MM.1S (cell line): ENCODE measurements around the gene AVP.
"Not testable (repeated sequence)": the region's sequence is repeated elsewhere in the genome, so short reads cannot be mapped to it uniquely, and the experiment has no call there.

Experiments
- CTCF ChIP-seq: fragments of 300-600 bp; sonication (generic); IDR thresholded peaks from 2 replicates; pipeline ENCODE4 v1.5.1; 2016; ENCODE audit warnings: antibody characterized with exemption, low read length, mixed read lengths
- EZH2 ChIP-seq: fragments of 300-600 bp; sonication (generic); optimal IDR thresholded peaks from 2 replicates; pipeline ENCODE3; 2017; ENCODE audit warnings: low read depth, mild to moderate bottlenecking, antibody characterized with exemption, low read length, mixed read lengths
- EZH2phosphoT487 ChIP-seq: fragments of 300-600 bp; sonication (generic); IDR thresholded peaks from 2 replicates; pipeline ENCODE4 v1.6.1; 2018; ENCODE audit warnings: antibody characterized with exemption, low read length

- not testable (repeated sequence) for TF ChIP-seq EZH2phosphoT487, CTCF, EZH2
Observed at GRCh38 chr20:3124163-3124562, 39.6 kb upstream of the AVP start.
